ENCODE results near the gene KIAA0319L.

- TF ChIP-seq POLR2A (IDR thresholded peaks at IDR 0.05; ENCODE audit: low read depth, low read length) = no peak
- no peak for TF ChIP-seq CTCF (IDR thresholded peaks at IDR 0.05; ENCODE audit: extremely low read depth in 1 of 2, insufficient read depth in 1 of 2, low read depth in 1 of 2, low read length in 2 of 2)
- TF ChIP-seq POLR2AphosphoS5 (IDR thresholded peaks at IDR 0.05; ENCODE audit: insufficient read depth, low read depth, low read length) = no peak
- no peak for TF ChIP-seq EZH2 (IDR thresholded peaks at IDR 0.05; ENCODE audit: borderline replicate concordance, low read depth, low read length, severe bottlenecking)
Observed at GRCh38 chr1:35561297-35561971, 4.2 kb upstream of the KIAA0319L start.
